Measurements from ENCODE around the gene CSMD2. TPM values are rescaled to one million over a fixed set of nuclear protein-coding genes. Genes with fewer than 3 reads are reported as not detected.
"Not testable (repeated sequence)": the region's sequence is repeated elsewhere in the genome, so short reads cannot be mapped to it uniquely, and the experiment has no call there.

Gene CSMD2
- total RNA-seq, 6 experiments from 2014 or later: under 0.01 to 0.19 (median 0.09) TPM; not detected in 1

- ATAC-seq (no peak), DNase-seq (no peak)
- intact Hi-C loops (cut with DNase I): no loop called here
- Histone ChIP-seq H3K4me1 (no peaks in the 10 kb centered on the region), H3K36me3 (no peaks in the 10 kb centered on the region), H3K4me3 (no peak overlapping the region), H3K27me3 (no peaks in the 10 kb centered on the region), H3K9me3 (no peaks in the 10 kb centered on the region), H3K27ac (no peak overlapping the region)
- WGBS (ENCODE audit: insufficient coverage, low coverage, low lambda C conversion rate, missing lambda C conversion rate): 63% methylated on average over 2 of the region's 2 CpGs
- TF ChIP-seq POLR2A (IDR thresholded peaks at IDR 0.05) (no peak), CTCF (IDR thresholded peaks at IDR 0.05) (no peak)
Measured at GRCh38 chr1:33515607-33516006, 649.4 kb downstream of the CSMD2 start.

- ATAC-seq (no peak), DNase-seq (no peak)
- no peak overlapping the region for H3K27ac ChIP-seq
- no peaks in the 10 kb centered on the region for H3K36me3 ChIP-seq
- H3K9me3 ChIP-seq: no peaks in the 10 kb centered on the region
- H3K4me1 ChIP-seq: no peaks in the 10 kb centered on the region
- no peaks in the 10 kb centered on the region for H3K27me3 ChIP-seq
- intact Hi-C loops (cut with DNase I): no loop called here
- no peak overlapping the region for H3K4me3 ChIP-seq
- TF ChIP-seq CTCF (IDR thresholded peaks at IDR 0.05) (no peak), POLR2A (IDR thresholded peaks at IDR 0.05) (no peak)
- 65% methylated on average over 2 of the region's 8 CpGs for WGBS (ENCODE audit: insufficient coverage, low coverage, low lambda C conversion rate, missing lambda C conversion rate)
Measured at GRCh38 chr1:33515112-33515511, 649.9 kb downstream of the CSMD2 start.

DNA sequence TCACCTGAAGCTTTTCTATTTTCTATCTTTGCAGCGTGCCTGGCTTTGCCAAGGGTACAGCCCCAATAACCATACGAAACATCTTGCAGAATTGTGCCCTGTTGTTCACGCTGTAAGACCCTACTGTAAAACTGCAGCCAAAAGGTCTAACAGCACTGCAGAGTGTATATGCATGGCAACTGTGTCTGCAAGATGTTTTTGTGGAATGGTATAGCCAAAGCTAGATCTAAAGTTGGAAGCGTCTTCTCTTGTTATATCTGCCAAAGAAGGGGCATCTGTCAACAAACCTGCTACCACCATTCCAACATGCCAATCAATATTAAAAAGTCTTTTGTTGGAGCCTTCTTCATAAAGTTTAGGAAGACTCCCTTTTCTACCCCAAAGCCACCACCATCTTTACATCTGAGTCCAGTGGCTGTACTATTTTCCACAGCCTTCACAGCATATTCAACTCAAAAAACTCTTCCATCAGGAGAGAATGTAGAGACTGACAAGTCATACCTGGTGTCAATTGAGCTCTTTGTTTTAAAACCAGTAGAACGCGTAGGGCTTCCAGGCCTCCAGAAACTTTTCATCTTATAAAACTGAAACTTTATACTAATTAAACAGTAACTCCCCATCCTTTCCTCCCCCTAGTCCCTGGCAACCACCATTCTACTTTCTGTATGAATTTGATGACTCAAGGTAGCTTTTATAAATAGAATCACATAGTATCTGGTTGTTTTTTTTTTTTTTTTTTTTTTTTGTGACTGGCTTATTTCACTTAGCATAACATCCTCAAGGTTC, 652.6 kb downstream of the CSMD2 start:
- no peak overlapping the region for H3K27ac ChIP-seq
- DNase-seq (no peak), ATAC-seq (no peak)
- 71% methylated on average over 6 of the region's 6 CpGs for WGBS (ENCODE audit: insufficient coverage, low coverage, low lambda C conversion rate, missing lambda C conversion rate)
- intact Hi-C loops (cut with DNase I): no loop called here
- no peaks in the 10 kb centered on the region for H3K36me3 ChIP-seq
- H3K27me3 ChIP-seq: no peaks in the 10 kb centered on the region
- no peak for TF ChIP-seq CTCF (IDR thresholded peaks at IDR 0.05)
- no peaks in the 10 kb centered on the region for H3K9me3 ChIP-seq
- H3K4me3 ChIP-seq: no peak overlapping the region
- no peaks in the 10 kb centered on the region for H3K4me1 ChIP-seq

DNA sequence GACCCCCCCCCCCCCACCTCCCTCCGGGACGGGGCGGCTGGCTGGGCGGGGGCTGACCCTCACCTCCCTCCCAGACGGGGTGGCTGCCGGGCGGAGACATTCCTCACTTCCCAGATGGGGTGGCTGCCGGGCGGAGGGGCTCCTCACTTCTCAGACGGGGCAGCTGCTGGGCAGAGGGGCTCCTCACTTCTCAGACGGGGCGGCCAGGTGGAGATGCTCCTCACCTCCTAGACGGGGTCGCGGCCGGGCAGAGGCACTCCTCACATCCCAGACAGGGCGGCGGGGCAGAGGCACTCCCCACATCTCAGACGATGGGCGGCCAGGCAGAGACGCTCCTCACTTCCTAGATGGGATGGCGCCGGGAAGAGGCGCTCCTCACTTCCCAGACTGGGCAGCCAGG, 655.8 kb downstream of the CSMD2 start:
- no CpG with 5 or more reads among the region's 24 CpGs for whole genome bisulfite sequencing (ENCODE audit: insufficient coverage, low coverage, low lambda C conversion rate, missing lambda C conversion rate)
- H3K27ac ChIP-seq; H3K4me1 ChIP-seq; ATAC-seq; intact Hi-C loops (cut with DNase I); H3K36me3 ChIP-seq; DNase-seq; H3K4me3 ChIP-seq; H3K27me3 ChIP-seq; H3K9me3 ChIP-seq: not testable (repeated sequence)

DNA sequence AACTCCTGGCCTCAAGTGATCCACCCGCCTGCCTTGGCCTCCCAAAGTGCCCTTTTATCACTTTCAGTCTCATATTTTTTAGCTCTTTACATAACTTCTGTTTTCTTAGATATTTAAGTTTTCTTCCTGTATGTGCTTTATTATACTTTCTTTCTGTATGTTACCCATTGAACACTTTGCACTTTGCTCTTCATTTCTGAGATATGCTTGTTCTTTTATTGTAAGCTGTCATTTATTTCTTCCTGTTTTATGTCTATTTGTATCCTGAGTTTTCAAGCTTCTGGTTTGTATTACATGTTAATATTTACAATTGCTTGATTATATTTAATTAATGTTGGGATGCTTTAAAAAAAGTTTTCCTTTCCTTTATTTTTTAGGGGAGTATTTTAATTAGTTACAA, 656.9 kb downstream of the CSMD2 start:
- intact Hi-C loops (cut with DNase I): no loop called here
- DNase-seq (no peak), ATAC-seq (no peak)
- TF ChIP-seq POLR2A (IDR thresholded peaks at IDR 0.05) (no peak), CTCF (IDR thresholded peaks at IDR 0.05) (no peak)
- Histone ChIP-seq H3K9me3 (no peaks in the 10 kb centered on the region), H3K27me3 (no peaks in the 10 kb centered on the region), H3K27ac (no peak overlapping the region), H3K4me1 (no peaks in the 10 kb centered on the region), H3K4me3 (no peak overlapping the region), H3K36me3 (no peaks in the 10 kb centered on the region)
- WGBS (ENCODE audit: insufficient coverage, low coverage, low lambda C conversion rate, missing lambda C conversion rate): 75% methylated on average over 1 of the region's 1 CpG
